Gastroesophageal sphincter (tissue), 3 donors: ENCODE measurements around the gene ENTPD1.
"Not testable (repeated sequence)": the region's sequence is repeated elsewhere in the genome, so short reads cannot be mapped to it uniquely, and the experiment has no call there.

Experiments used
- POLR2A ChIP-seq, 2 donors: fragments of 450-650 bp; IDR thresholded peaks; one replicate each; pipeline ENCODE4 v1.6.1; 2017; ENCODE audit warnings: antibody characterized with exemption in 2 of 2, mild to moderate bottlenecking in 2 of 2, moderate library complexity in 1 of 2
- TF ChIP-seq, protein P1 (sequence below), 4 experiments: fragments of 200-600 bp in 2 of 4; fragments of 450-650 bp in 2 of 4; sonication (generic) in 1 of 4; IDR thresholded peaks; one replicate each; pipeline ENCODE4 v1.5.1; 2017 to 2019; ENCODE audit warnings: antibody characterized with exemption in 4 of 4, mild to moderate bottlenecking in 2 of 4, moderate library complexity in 2 of 4

DNA sequence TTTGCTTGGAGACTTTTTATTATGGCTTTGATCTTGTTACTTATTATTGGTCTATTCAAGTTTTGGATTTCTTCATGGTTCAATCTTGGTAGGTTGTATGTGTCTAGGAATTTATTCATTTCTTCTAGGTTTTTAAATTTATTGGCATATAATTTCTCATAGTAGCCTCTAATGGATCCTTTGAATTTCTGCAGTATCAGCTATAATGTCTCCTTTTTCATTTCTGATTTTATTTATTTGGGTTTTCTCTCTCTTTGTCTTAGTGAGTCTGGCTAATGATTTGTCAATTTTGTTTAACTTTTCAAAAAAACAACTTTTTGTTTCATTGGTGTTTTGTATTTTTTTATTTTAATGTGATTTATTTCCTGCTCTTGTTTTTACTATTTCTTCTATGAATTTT lies 160.1 kb downstream of the ENTPD1 start:
- TF ChIP-seq, protein P1, sequence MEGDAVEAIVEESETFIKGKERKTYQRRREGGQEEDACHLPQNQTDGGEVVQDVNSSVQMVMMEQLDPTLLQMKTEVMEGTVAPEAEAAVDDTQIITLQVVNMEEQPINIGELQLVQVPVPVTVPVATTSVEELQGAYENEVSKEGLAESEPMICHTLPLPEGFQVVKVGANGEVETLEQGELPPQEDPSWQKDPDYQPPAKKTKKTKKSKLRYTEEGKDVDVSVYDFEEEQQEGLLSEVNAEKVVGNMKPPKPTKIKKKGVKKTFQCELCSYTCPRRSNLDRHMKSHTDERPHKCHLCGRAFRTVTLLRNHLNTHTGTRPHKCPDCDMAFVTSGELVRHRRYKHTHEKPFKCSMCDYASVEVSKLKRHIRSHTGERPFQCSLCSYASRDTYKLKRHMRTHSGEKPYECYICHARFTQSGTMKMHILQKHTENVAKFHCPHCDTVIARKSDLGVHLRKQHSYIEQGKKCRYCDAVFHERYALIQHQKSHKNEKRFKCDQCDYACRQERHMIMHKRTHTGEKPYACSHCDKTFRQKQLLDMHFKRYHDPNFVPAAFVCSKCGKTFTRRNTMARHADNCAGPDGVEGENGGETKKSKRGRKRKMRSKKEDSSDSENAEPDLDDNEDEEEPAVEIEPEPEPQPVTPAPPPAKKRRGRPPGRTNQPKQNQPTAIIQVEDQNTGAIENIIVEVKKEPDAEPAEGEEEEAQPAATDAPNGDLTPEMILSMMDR (IDR thresholded peaks at IDR 0.05), result not testable (repeated sequence)
- TF ChIP-seq POLR2A (IDR thresholded peaks at IDR 0.05), result not testable (repeated sequence)
